ENCODE results near the gene CALCOCO2. TPM values are rescaled to one million over a fixed set of nuclear protein-coding genes. Genes with fewer than 3 reads are reported as not detected.

Gene CALCOCO2
- total RNA-seq, 4 donors from 2014 or later, result 104 to 237 (median 132) TPM

- intact Hi-C loops (cut with DNase I; ENCODE audit: low total_unique reads), result loop anchor here (1.0 kb wide), 1 partner anchor 64 kb away; no protein-coding TSS in a partner anchor
- Histone ChIP-seq H3K9me3 (no peaks in the 10 kb centered on the region), H3K4me1 (peaks cover 0 to 10% of the 10 kb centered on the region in 2 donors), H3K27ac (no peak overlapping the region), H3K4me3 (no peak overlapping the region), H3K27me3 (peaks cover 37 to 42% (median 40%) of the 10 kb centered on the region in 3 donors), H3K36me3 (no peaks in the 10 kb centered on the region)
- ATAC-seq (peak in 1 of 2 donors; percentile 53), DNase-seq (peak; percentile 16 to 25)
- in situ Hi-C loops (cut with MboI; ENCODE audit: low sequenced_read_pairs in 4 of 4), result loop anchor here in 3 of 4 donors (5.0 to 25.0 kb wide), 2 partner anchors 68 to 223 kb away; no protein-coding TSS in a partner anchor
- no peak for TF ChIP-seq POLR2A (IDR thresholded peaks at IDR 0.05)
- TF ChIP-seq CTCF (IDR thresholded peaks at IDR 0.05 in 4 of 5, conservative IDR thresholded peaks at IDR 0.05 in 1 of 5), result peak; percentile 53 to 84 (median 65)
Observed at GRCh38 chr17:48814504-48814903, 16.3 kb upstream of the CALCOCO2 start.

- Histone ChIP-seq H3K9me3 (no peaks in the 10 kb centered on the region), H3K27me3 (peaks cover 37 to 48% (median 41%) of the 10 kb centered on the region in 3 donors), H3K4me3 (no peak overlapping the region), H3K27ac (no peak overlapping the region), H3K4me1 (peaks cover 0 to 10% of the 10 kb centered on the region in 2 donors), H3K36me3 (no peaks in the 10 kb centered on the region)
- ATAC-seq, result no peak
- in situ Hi-C loops (cut with MboI; ENCODE audit: low sequenced_read_pairs in 4 of 4), result loop anchor here in 1 of 4 donors (25.0 kb wide), 1 partner anchor 222 kb away; no protein-coding TSS in a partner anchor
- no peak for DNase-seq
- no peak for TF ChIP-seq POLR2A (IDR thresholded peaks at IDR 0.05)
- TF ChIP-seq CTCF (IDR thresholded peaks at IDR 0.05 in 4 of 5, conservative IDR thresholded peaks at IDR 0.05 in 1 of 5), result no peak
- intact Hi-C loops (cut with DNase I; ENCODE audit: low total_unique reads), result no loop called here
Observed at GRCh38 chr17:48815311-48815710, 15.5 kb upstream of the CALCOCO2 start.

GRCh38 chr17:48816438-48816773 lies 14.4 kb upstream of the CALCOCO2 start:
- in situ Hi-C loops (cut with MboI; ENCODE audit: low sequenced_read_pairs in 4 of 4), result loop anchor here in 1 of 4 donors (25.0 kb wide), 1 partner anchor 221 kb away; no protein-coding TSS in a partner anchor
- no peak for ATAC-seq
- intact Hi-C loops (cut with DNase I; ENCODE audit: low total_unique reads), result no loop called here
- DNase-seq, result no peak
- Histone ChIP-seq H3K36me3 (no peaks in the 10 kb centered on the region), H3K27ac (no peak overlapping the region), H3K4me3 (peak overlapping the region; percentile 44 to 51 (median 49)), H3K4me1 (peaks cover 0 to 10% of the 10 kb centered on the region in 2 donors), H3K27me3 (peaks cover 37 to 50% (median 40%) of the 10 kb centered on the region in 3 donors), H3K9me3 (no peaks in the 10 kb centered on the region)
- TF ChIP-seq CTCF (IDR thresholded peaks at IDR 0.05 in 4 of 5, conservative IDR thresholded peaks at IDR 0.05 in 1 of 5), result no peak
- no peak for TF ChIP-seq POLR2A (IDR thresholded peaks at IDR 0.05)

GRCh38 chr17:48816774-48817590 lies 13.9 kb upstream of the CALCOCO2 start, which contains the start of gene TTLL6:
TSS of gene TTLL6 (minus strand) at chr17:48817229. CDS start at chr17:48817072, 157 bp downstream.
- no peaks in the 10 kb centered on the region for H3K9me3 ChIP-seq
- H3K27me3 ChIP-seq, result peaks cover 37 to 50% (median 40%) of the 10 kb centered on the region in 3 donors
- DNase-seq (peak; percentile 38 to 50), ATAC-seq (peak; percentile 72 to 75)
- intact Hi-C loops (cut with DNase I; ENCODE audit: low total_unique reads), result no loop called here
- peak within 1 kb of the TSS; percentile 44 to 51 (median 49) for H3K4me3 ChIP-seq
- in situ Hi-C loops (cut with MboI; ENCODE audit: low sequenced_read_pairs in 4 of 4), result loop anchor here in 1 of 4 donors (25.0 kb wide), 1 partner anchor 220 kb away; no protein-coding TSS in a partner anchor
- no peaks in the 10 kb centered on the region for H3K36me3 ChIP-seq
- TF ChIP-seq CTCF (IDR thresholded peaks at IDR 0.05 in 4 of 5, conservative IDR thresholded peaks at IDR 0.05 in 1 of 5) (no peak), POLR2A (IDR thresholded peaks at IDR 0.05) (no peak)
- H3K4me1 ChIP-seq, result peaks cover 0 to 10% of the 10 kb centered on the region in 2 donors
- no peak within 1 kb of the TSS for H3K27ac ChIP-seq

Data from gastrocnemius medialis (tissue), 4 donors.